HG03521 (cell line): Measurements from ENCODE around the gene PTPRCAP.
"Not testable (repeated sequence)": the region's sequence is repeated elsewhere in the genome, so short reads cannot be mapped to it uniquely, and the experiment has no call there.

Experiments
- ATAC-seq: cut with Tn5 transposase; IDR thresholded peaks from one replicate; pipeline ENCODE4 v1.9.1; 2021; ENCODE audit warnings: mild to moderate bottlenecking, moderate library complexity; ENCODE audit not compliant: unreplicated experiment

The PTPRCAP gene

GRCh38 chr11:67465530-67465929 lies 28.0 kb upstream of the PTPRCAP start:
- not testable (repeated sequence) for ATAC-seq

GRCh38 chr11:67465189-67465510 lies 27.7 kb upstream of the PTPRCAP start:
- ATAC-seq: no peak

GRCh38 chr11:67464411-67465188 lies 27.1 kb upstream of the PTPRCAP start:
- peak; percentile 52 for ATAC-seq

GRCh38 chr11:67463680-67464410 lies 26.4 kb upstream of the PTPRCAP start:
- ATAC-seq: no peak

GRCh38 chr11:67463186-67463585 lies 25.7 kb upstream of the PTPRCAP start:
- no peak for ATAC-seq

GRCh38 chr11:67458266-67458665 lies 20.8 kb upstream of the PTPRCAP start:
- no peak for ATAC-seq

GRCh38 chr11:67457453-67457852 lies 20.0 kb upstream of the PTPRCAP start:
- ATAC-seq: no peak

- no peak for ATAC-seq
These were observed 18.7 kb upstream of the PTPRCAP start for GRCh38 chr11:67456068-67456705.

- no peak for ATAC-seq
These were observed 17.6 kb upstream of the PTPRCAP start, which contains the start of gene CABP4 for GRCh38 chr11:67455054-67455453. Gene CABP4 (plus strand): TSS chr11:67455354. CDS start chr11:67455424, 70 bp downstream.

GRCh38 chr11:67453816-67454732 lies 16.6 kb upstream of the PTPRCAP start:
- no peak for ATAC-seq

- ATAC-seq: no peak
These were observed 14.9 kb upstream of the PTPRCAP start, which contains the start of gene GPR152 for GRCh38 chr11:67452141-67452952. Gene GPR152 (minus strand): TSS chr11:67452729. CDS start chr11:67452724, 5 bp downstream.

GRCh38 chr11:67451658-67451976 lies 14.1 kb upstream of the PTPRCAP start:
- ATAC-seq: no peak

GRCh38 chr11:67450796-67451657 lies 13.5 kb upstream of the PTPRCAP start:
- ATAC-seq: no peak

GRCh38 chr11:67449116-67449844 lies 11.8 kb upstream of the PTPRCAP start:
- ATAC-seq: no peak

GRCh38 chr11:67448220-67448609 lies 10.7 kb upstream of the PTPRCAP start:
- no peak for ATAC-seq

GRCh38 chr11:67445515-67445914 lies 8.0 kb upstream of the PTPRCAP start:
- no peak for ATAC-seq

GRCh38 chr11:67442504-67443404 lies 5.3 kb upstream of the PTPRCAP start:
- ATAC-seq: peak; percentile 2
